NCI-H2107 (cell line): ENCODE data around the gene KCNA10.

ENCODE experiments used
- DNase-seq: peaks from one replicate; lab custom pipeline; 2025; lab: John Stamatoyannopoulos, UW

KCNA10 gene

GRCh38 chr1:110477041-110477440 is 41.9 kb downstream of the KCNA10 start:
- no peak for DNase-seq

GRCh38 chr1:110476028-110476765 is 42.8 kb downstream of the KCNA10 start:
- no peak for DNase-seq

GRCh38 chr1:110475362-110476027 is 43.5 kb downstream of the KCNA10 start:
- no peak for DNase-seq

GRCh38 chr1:110474444-110474843 is 44.5 kb downstream of the KCNA10 start:
- DNase-seq: no peak

GRCh38 chr1:110472546-110472945 is 46.4 kb downstream of the KCNA10 start:
- no peak for DNase-seq

- DNase-seq: no peak
Measured at GRCh38 chr1:110471131-110471530, 47.8 kb downstream of the KCNA10 start.
